Measurements from ENCODE around the gene PDE4DIP.
"Not testable (repeated sequence)": the region's sequence is repeated elsewhere in the genome, so short reads cannot be mapped to it uniquely, and the experiment has no call there.

PDE4DIP gene

GRCh38 chr1:148992364-148992763, 148.1 kb downstream of the PDE4DIP start:
- not testable (repeated sequence) for H3K27ac Mint-ChIP-seq; H3K36me3 Mint-ChIP-seq (ENCODE audit: insufficient read depth); H3K4me3 Mint-ChIP-seq; DNase-seq; ATAC-seq (replicated peaks); H3K4me1 Mint-ChIP-seq (ENCODE audit: low read depth in 2 of 2); H3K9me3 Mint-ChIP-seq
- peaks cover 8 to 11% of the 10 kb centered on the region in 2 donors for H3K27me3 Mint-ChIP-seq

DNA sequence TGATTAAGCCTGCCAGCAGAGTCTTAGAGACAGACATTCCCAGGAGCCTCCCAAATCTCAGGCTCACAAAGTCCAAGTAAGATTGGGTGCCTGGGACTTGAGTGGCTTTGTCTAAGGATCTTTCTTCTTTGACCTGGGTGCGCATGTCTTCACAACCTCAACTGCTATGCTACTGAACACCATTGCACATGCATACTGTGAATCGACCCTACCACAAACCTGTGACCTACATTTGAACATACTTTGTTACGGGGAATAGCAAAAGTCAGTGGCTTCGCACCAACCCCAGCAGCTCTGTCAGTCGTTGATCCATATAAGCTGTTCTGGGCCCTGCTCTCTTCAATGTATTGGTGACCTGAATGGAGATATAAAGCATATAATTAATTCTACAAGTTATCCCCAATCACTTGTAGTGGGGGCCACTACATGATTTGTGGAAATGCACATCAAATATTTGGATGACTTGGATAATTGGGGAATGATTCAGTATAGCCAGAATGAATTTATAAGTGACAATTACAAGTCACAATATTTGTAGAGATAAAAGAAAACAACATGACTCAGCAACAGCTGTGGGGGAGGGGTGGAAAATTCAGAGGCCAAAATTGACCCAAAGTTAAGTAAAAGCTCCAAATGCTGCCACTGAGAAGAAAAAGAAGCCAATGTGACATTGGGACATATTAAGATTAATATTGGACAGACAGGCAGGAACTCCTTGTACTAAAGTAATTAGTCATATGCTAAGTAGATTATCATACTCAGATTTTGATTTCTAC, 152.4 kb downstream of the PDE4DIP start:
- DNase-seq; H3K36me3 Mint-ChIP-seq (ENCODE audit: insufficient read depth): not testable (repeated sequence)
- peak; percentile 93 for ATAC-seq (replicated peaks)

GRCh38 chr1:148997405-148997804, 153.2 kb downstream of the PDE4DIP start:
- not testable (repeated sequence) for DNase-seq; H3K36me3 Mint-ChIP-seq (ENCODE audit: insufficient read depth); H3K27me3 Mint-ChIP-seq; H3K4me3 Mint-ChIP-seq; H3K27ac Mint-ChIP-seq; ATAC-seq (replicated peaks); H3K4me1 Mint-ChIP-seq (ENCODE audit: low read depth in 2 of 2); H3K9me3 Mint-ChIP-seq

More for the DNA sequence above, 152.4 kb downstream of the PDE4DIP start:
- H3K4me1 Mint-ChIP-seq (ENCODE audit: low read depth in 2 of 2); H3K9me3 Mint-ChIP-seq; H3K4me3 Mint-ChIP-seq; H3K27me3 Mint-ChIP-seq; H3K27ac Mint-ChIP-seq: not testable (repeated sequence)

DNA sequence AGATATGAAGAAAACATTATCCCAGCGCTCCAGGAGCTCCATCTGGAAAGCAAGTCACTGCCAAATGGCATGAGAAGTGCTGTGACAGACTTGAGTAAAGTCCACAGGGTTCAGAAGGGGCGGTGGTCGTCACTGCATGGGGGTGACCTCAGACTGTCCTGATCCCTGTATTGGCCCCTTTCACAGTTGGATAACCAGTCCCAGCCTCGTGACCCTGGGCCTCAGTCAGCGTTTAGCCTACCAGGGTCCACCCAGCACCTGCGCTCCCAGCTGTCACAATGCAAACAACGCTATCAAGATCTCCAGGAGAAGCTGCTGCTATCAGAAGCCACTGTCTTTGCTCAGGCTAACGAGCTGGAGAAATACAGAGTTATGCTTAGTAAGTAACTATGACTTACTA, 158.4 kb downstream of the PDE4DIP start:
- DNase-seq; ATAC-seq (replicated peaks); H3K36me3 Mint-ChIP-seq (ENCODE audit: insufficient read depth); H3K9me3 Mint-ChIP-seq; H3K27me3 Mint-ChIP-seq; H3K4me3 Mint-ChIP-seq; H3K4me1 Mint-ChIP-seq (ENCODE audit: low read depth in 2 of 2); H3K27ac Mint-ChIP-seq: not testable (repeated sequence)

DNA sequence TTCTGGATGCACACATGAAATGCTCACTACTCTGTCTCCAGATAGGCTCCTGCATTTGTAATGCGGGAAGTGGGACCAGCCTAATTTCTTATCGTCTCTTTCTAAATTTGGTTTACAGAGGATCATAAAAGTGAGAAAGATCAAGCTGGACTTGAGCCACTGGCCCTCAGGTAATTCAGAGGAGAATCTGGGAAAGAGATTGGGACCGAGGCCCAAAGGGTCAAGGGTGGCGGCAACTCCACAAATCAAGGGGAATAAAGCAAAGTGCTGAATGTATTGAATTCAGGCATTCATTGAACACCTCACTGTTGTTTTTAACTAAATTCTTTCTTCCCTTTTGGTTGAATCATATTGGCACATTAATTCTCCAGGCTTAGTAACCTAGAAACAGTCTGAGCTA, 164.1 kb downstream of the PDE4DIP start:
- H3K36me3 Mint-ChIP-seq (ENCODE audit: insufficient read depth); H3K4me3 Mint-ChIP-seq; H3K4me1 Mint-ChIP-seq (ENCODE audit: low read depth in 2 of 2); H3K9me3 Mint-ChIP-seq; DNase-seq; ATAC-seq (replicated peaks); H3K27me3 Mint-ChIP-seq; H3K27ac Mint-ChIP-seq: not testable (repeated sequence)

DNA sequence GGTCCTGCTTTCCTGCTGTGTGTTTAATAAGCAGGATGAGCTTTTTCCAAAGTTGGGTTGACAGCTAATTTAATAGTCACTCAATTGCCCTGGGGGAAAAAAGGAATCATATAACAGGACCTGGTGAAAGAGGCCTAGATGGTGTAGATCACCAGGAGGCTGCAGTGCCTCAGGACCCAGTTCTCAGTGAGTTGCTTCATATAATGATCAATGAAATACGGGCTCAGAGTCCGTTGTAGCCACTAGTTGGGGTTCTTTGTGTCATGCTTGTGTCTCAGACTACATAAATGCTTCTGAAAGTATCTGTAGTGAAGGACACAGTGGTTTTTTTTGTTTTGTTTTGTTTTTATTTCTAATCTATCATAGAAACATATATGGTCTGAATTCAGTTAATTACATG, 164.5 kb downstream of the PDE4DIP start:
- not testable (repeated sequence) for H3K36me3 Mint-ChIP-seq (ENCODE audit: insufficient read depth); ATAC-seq (replicated peaks); H3K27ac Mint-ChIP-seq; DNase-seq; H3K4me1 Mint-ChIP-seq (ENCODE audit: low read depth in 2 of 2); H3K9me3 Mint-ChIP-seq; H3K27me3 Mint-ChIP-seq; H3K4me3 Mint-ChIP-seq

- not testable (repeated sequence) for ATAC-seq (replicated peaks); H3K36me3 Mint-ChIP-seq (ENCODE audit: insufficient read depth)
These were observed 165.5 kb downstream of the PDE4DIP start for GRCh38 chr1:149009761-149010160.

GRCh38 chr1:149012599-149012998, 168.4 kb downstream of the PDE4DIP start:
- ATAC-seq (replicated peaks); H3K9me3 Mint-ChIP-seq; DNase-seq; H3K4me1 Mint-ChIP-seq (ENCODE audit: low read depth in 2 of 2); H3K27me3 Mint-ChIP-seq; H3K27ac Mint-ChIP-seq; H3K36me3 Mint-ChIP-seq (ENCODE audit: insufficient read depth); H3K4me3 Mint-ChIP-seq: not testable (repeated sequence)

More at GRCh38 chr1:149009761-149010160, 165.5 kb downstream of the PDE4DIP start:
- not testable (repeated sequence) for H3K4me1 Mint-ChIP-seq (ENCODE audit: low read depth in 2 of 2); H3K4me3 Mint-ChIP-seq; H3K27me3 Mint-ChIP-seq; H3K9me3 Mint-ChIP-seq; DNase-seq; H3K27ac Mint-ChIP-seq

- DNase-seq; ATAC-seq (replicated peaks); H3K27me3 Mint-ChIP-seq; H3K4me3 Mint-ChIP-seq; H3K9me3 Mint-ChIP-seq; H3K27ac Mint-ChIP-seq; H3K4me1 Mint-ChIP-seq (ENCODE audit: low read depth in 2 of 2); H3K36me3 Mint-ChIP-seq (ENCODE audit: insufficient read depth): not testable (repeated sequence)
These were observed 169.3 kb downstream of the PDE4DIP start for GRCh38 chr1:149013513-149013912.

GRCh38 chr1:149015522-149015921, 171.3 kb downstream of the PDE4DIP start:
- H3K36me3 Mint-ChIP-seq (ENCODE audit: insufficient read depth); H3K27me3 Mint-ChIP-seq; H3K4me1 Mint-ChIP-seq (ENCODE audit: low read depth in 2 of 2); H3K27ac Mint-ChIP-seq; ATAC-seq (replicated peaks); DNase-seq; H3K9me3 Mint-ChIP-seq; H3K4me3 Mint-ChIP-seq: not testable (repeated sequence)

DNA sequence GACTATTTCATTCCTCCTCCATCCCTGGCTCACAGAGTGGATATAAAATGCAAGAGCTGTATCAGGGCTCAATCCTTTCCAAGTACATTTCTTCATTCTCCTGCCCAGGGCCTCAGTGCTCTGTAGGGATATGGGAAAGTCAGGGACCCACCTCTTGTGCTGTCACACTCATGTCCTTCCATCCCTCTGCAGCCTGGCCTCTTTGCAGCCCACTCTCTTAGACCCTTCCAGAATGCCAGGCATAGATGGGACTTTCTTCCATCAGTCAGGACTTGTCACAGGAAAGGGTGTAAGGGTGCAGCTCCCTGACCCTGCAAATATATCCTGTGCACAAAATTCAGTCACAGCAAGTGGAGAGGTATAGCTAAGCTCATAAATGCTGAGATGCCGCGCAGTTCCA, 172.4 kb downstream of the PDE4DIP start:
- not testable (repeated sequence) for ATAC-seq (replicated peaks)

DNA sequence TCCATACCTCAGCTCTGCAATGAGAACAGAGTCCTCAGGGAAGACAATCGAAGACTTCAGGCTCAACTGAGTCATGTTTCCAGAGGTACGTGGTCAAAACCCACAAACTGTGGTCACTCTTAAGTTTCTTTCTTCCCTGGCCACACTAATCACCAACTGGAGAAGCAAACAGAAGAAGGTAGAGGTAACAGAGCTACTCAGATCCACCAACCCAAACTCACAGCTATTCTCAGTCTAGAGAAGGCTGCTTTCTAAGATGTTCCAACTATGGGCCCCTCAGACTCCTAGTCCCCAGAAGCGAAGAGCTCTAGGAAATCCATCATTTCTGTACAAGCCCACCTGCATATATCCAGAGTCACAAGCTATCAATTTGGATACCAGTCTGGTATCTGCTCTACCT, 174.3 kb downstream of the PDE4DIP start:
- H3K27me3 Mint-ChIP-seq; H3K27ac Mint-ChIP-seq; DNase-seq; ATAC-seq (replicated peaks); H3K4me3 Mint-ChIP-seq; H3K9me3 Mint-ChIP-seq; H3K4me1 Mint-ChIP-seq (ENCODE audit: low read depth in 2 of 2); H3K36me3 Mint-ChIP-seq (ENCODE audit: insufficient read depth): not testable (repeated sequence)

More for the DNA sequence above, 172.4 kb downstream of the PDE4DIP start:
- DNase-seq; H3K27ac Mint-ChIP-seq; H3K4me1 Mint-ChIP-seq (ENCODE audit: low read depth in 2 of 2); H3K27me3 Mint-ChIP-seq; H3K36me3 Mint-ChIP-seq (ENCODE audit: insufficient read depth); H3K4me3 Mint-ChIP-seq; H3K9me3 Mint-ChIP-seq: not testable (repeated sequence)

DNA sequence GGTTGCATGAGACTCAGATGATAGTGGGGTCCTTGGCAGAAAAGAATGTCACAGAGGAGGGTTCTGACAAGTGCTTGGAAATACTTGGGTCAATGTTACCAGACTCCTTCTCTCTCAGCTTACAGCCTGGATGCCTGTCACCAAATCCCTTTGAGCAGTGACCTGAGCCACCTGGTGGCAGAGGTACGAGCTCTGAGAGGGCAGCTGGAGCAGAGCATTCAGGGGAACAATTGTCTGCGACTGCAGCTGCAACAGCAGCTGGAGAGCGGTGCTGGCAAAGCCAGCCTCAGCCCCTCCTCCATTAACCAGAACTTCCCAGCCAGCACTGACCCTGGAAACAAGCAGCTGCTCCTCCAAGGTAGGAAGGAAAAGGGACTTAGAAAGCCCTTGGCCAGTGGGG, 180.1 kb downstream of the PDE4DIP start:
- ATAC-seq (replicated peaks): not testable (repeated sequence)

GRCh38 chr1:149033916-149034315, 189.7 kb downstream of the PDE4DIP start:
- H3K9me3 Mint-ChIP-seq; H3K27ac Mint-ChIP-seq; DNase-seq; H3K36me3 Mint-ChIP-seq (ENCODE audit: insufficient read depth); H3K4me3 Mint-ChIP-seq; H3K27me3 Mint-ChIP-seq; H3K4me1 Mint-ChIP-seq (ENCODE audit: low read depth in 2 of 2); ATAC-seq (replicated peaks): not testable (repeated sequence)

More for the DNA sequence above, 180.1 kb downstream of the PDE4DIP start:
- H3K27me3 Mint-ChIP-seq; H3K4me3 Mint-ChIP-seq; H3K4me1 Mint-ChIP-seq (ENCODE audit: low read depth in 2 of 2); H3K9me3 Mint-ChIP-seq; DNase-seq; H3K27ac Mint-ChIP-seq; H3K36me3 Mint-ChIP-seq (ENCODE audit: insufficient read depth): not testable (repeated sequence)

All from effector memory CD8-positive, alpha-beta T cell (primary cell).